ENCODE results near the gene TRPC4. TPM values are rescaled to one million over a fixed set of nuclear protein-coding genes. Genes with fewer than 3 reads are reported as not detected.

The TRPC4 gene
- 28.3 and 37.6 TPM in 2 replicates for total RNA-seq

GRCh38 chr13:37869756-37870488 is at the start of gene TRPC4:
Gene TRPC4, minus strand, starts transcription at chr13:37869772. Its CDS starts 86,439 bp downstream, at chr13:37783333.
- peak within 1 kb of the TSS; percentile 58 for H3K4me3 ChIP-seq (ENCODE audit: low read depth, low read length)
- TF ChIP-seq, protein P1, sequence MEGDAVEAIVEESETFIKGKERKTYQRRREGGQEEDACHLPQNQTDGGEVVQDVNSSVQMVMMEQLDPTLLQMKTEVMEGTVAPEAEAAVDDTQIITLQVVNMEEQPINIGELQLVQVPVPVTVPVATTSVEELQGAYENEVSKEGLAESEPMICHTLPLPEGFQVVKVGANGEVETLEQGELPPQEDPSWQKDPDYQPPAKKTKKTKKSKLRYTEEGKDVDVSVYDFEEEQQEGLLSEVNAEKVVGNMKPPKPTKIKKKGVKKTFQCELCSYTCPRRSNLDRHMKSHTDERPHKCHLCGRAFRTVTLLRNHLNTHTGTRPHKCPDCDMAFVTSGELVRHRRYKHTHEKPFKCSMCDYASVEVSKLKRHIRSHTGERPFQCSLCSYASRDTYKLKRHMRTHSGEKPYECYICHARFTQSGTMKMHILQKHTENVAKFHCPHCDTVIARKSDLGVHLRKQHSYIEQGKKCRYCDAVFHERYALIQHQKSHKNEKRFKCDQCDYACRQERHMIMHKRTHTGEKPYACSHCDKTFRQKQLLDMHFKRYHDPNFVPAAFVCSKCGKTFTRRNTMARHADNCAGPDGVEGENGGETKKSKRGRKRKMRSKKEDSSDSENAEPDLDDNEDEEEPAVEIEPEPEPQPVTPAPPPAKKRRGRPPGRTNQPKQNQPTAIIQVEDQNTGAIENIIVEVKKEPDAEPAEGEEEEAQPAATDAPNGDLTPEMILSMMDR (IDR thresholded peaks at IDR 0.05; ENCODE audit: insufficient read depth, low read depth, low read length), result peak; percentile 59
- DNase-seq (ENCODE audit: low read depth), result peak; percentile 80

- peak overlapping the region; percentile 14 for H3K4me3 ChIP-seq (ENCODE audit: low read depth, low read length)
- DNase-seq (ENCODE audit: low read depth), result no peak
- TF ChIP-seq, protein P1 (IDR thresholded peaks at IDR 0.05; ENCODE audit: insufficient read depth, low read depth, low read length), result no peak
Observed at GRCh38 chr13:37918751-37919150, 49.2 kb upstream of the TRPC4 start.

- no peak for DNase-seq (ENCODE audit: low read depth)
- no peak overlapping the region for H3K4me3 ChIP-seq (ENCODE audit: low read depth, low read length)
- TF ChIP-seq, protein P1 (IDR thresholded peaks at IDR 0.05; ENCODE audit: insufficient read depth, low read depth, low read length), result no peak
Observed at GRCh38 chr13:37918116-37918714, 48.6 kb upstream of the TRPC4 start.

- TF ChIP-seq, protein P1 (IDR thresholded peaks at IDR 0.05; ENCODE audit: insufficient read depth, low read depth, low read length), result no peak
- H3K4me3 ChIP-seq (ENCODE audit: low read depth, low read length), result no peak overlapping the region
- no peak for DNase-seq (ENCODE audit: low read depth)
Observed at GRCh38 chr13:37914781-37915391, 45.3 kb upstream of the TRPC4 start.

DNA sequence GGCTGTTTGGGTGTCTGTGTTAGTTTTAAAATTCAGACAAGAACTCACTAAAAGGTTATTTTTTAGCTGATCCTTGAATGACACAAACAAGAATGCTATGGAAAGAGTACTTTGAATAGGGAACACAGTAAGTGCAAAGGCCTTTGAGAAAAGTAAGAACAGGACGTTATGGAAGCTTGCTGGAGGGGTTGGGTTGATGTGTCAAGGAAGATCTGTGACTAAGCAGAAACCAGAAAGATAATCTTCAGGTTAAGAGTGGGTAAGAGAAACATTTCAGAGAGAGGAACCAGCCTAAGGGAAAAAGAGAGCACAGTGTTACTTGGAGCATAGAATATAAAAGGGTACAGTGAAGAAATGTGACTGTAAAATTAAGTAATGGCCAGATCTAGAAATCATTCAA is 41.2 kb upstream of the TRPC4 start:
- TF ChIP-seq, protein P1 (IDR thresholded peaks at IDR 0.05; ENCODE audit: insufficient read depth, low read depth, low read length), result no peak
- DNase-seq (ENCODE audit: low read depth), result no peak
- no peak overlapping the region for H3K4me3 ChIP-seq (ENCODE audit: low read depth, low read length)

GRCh38 chr13:37906880-37907279 is 37.3 kb upstream of the TRPC4 start:
- no peak for DNase-seq (ENCODE audit: low read depth)
- TF ChIP-seq, protein P1 (IDR thresholded peaks at IDR 0.05; ENCODE audit: insufficient read depth, low read depth, low read length), result no peak
- no peak overlapping the region for H3K4me3 ChIP-seq (ENCODE audit: low read depth, low read length)
